Dedifferentiated amniotic fluid mesenchymal stem cell (primary cell): ENCODE data around the gene ARHGAP45.
"Not testable (repeated sequence)": the region's sequence is repeated elsewhere in the genome, so short reads cannot be mapped to it uniquely, and the experiment has no call there.

Experiments
- DNase-seq: peaks from one replicate; pipeline ENCODE4 v3.0.0-alpha.2; 2016; ENCODE audit errors: extremely low spot score

Gene ARHGAP45

DNA sequence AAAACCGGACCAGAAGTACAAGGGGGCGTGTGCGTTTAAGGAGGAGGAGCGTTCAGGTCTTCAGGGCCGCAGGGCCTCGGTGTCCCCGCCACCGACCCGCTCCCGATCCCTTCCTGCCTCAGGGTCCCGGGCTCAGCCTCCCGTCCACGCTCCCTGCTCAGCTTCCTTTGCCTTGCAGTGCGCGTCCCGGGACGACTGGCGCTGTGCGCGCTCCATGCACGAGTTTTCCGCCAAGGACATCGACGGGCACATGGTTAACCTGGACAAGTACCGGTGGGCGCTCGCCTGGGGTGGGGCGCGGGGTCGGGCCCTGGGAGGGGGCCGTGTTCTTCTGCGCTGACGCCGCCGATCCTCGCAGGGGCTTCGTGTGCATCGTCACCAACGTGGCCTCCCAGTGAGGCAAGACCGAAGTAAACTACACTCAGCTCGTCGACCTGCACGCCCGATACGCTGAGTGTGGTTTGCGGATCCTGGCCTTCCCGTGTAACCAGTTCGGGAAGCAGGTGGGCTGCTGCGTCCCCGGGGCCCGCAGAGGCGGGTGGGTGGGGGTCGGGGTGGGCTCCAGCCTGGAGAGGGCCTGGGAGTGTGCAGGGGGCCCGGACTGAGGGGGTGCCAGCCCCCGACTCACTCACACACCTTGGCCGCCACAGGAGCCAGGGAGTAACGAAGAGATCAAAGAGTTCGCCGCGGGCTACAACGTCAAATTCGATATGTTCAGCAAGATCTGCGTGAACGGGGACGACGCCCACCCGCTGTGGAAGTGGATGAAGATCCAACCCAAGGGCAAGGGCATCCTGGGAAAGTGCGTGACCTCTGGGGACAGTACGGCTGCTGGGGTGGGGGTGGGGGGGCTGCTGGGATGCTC lies 38.3 kb downstream of the ARHGAP45 start:
- DNase-seq, result peak; percentile 16

GRCh38 chr19:1105873-1106840 lies 39.2 kb downstream of the ARHGAP45 start:
- no peak for DNase-seq

DNA sequence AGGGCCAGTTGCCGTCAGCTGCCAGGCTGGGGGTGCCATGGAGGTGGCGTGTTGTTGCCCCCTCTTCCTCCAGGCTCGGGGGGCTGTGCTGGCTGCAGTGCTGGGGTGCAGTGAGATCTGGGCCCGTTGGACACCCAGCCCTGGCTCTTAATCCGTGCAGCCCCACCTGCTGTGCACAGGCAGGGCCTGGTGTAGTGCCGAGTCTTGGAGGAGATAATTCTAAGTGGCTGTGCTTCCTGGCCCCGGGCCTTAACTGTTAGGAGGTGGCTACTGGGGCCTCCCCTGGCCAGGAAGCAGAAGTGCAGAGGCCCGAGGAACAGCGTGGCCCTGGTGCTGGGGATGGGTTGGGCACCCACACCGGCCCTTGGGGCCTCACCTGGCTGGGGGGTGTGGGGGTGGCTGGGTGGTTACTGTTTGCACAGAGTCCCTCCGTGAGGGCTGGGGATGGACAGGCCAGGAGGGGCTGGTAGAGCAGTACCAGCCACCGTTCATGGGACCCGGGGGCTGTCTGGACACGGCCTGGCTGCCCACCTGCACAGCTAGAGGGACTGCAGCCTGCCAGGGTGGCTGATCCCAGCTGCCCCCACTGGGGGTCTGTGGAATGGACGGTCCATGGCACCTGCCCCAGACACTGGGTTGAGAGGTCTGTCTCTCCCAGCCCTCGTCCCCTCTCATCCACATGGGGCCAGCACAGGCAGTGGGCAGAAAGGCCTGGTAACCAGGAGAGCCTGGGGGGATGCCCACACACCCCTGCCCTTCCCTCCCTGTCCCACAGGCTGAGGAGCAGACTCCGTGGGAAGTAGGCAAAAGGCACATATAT lies 40.1 kb downstream of the ARHGAP45 start:
- no peak for DNase-seq

- DNase-seq, result no peak
These were observed 40.8 kb downstream of the ARHGAP45 start for GRCh38 chr19:1107661-1108261.

GRCh38 chr19:1108291-1109031 lies 41.5 kb downstream of the ARHGAP45 start:
- no peak for DNase-seq

- no peak for DNase-seq
These were observed 42.1 kb downstream of the ARHGAP45 start for GRCh38 chr19:1109032-1109551.

DNA sequence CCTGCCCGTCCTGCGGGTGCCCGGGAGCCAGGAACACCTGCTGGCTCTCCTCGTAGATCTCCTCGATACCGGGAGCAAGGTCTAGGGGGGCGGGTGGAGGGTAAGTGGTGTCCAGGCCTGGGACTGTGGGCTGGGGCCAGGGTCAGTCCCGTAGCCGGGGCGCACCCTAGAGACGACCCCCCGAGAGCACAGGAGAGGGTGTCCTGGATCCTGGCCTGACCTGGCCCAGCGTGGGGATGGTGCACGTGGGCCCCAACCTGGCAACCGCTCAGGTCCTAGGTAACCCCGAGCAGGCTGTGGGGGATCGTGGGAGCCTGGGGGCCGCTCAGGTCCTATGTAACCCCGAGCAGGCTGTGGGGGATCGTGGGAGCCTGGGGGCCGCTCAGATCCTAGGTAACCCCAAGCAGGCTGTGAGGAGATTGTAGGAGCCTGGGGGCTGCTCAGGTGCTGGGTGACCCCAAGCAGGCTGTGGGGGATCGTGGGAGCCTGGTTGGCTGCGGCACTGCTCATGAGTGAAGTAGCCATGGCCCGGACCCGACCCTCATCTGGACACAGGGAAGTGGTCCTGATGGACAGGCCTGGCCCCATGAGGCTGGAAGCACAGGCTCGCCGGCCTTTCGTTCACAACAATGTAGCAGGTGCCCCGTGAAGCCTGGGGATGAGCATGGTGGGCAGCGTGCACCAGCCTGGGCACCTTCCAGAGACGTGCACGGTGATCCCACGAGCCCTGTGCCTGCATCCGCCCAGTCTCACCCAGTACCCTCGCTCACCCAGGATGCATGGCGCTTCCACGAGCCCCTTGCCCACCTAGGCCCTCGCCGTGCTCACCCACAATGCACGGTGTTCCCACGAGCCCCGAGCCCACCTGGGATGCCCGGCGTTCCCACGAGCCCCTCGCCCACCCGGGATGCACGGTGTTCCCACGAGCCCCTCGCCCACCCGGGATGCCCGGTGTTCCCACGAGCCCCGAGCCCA lies 43.0 kb downstream of the ARHGAP45 start:
- DNase-seq, result no peak

DNA sequence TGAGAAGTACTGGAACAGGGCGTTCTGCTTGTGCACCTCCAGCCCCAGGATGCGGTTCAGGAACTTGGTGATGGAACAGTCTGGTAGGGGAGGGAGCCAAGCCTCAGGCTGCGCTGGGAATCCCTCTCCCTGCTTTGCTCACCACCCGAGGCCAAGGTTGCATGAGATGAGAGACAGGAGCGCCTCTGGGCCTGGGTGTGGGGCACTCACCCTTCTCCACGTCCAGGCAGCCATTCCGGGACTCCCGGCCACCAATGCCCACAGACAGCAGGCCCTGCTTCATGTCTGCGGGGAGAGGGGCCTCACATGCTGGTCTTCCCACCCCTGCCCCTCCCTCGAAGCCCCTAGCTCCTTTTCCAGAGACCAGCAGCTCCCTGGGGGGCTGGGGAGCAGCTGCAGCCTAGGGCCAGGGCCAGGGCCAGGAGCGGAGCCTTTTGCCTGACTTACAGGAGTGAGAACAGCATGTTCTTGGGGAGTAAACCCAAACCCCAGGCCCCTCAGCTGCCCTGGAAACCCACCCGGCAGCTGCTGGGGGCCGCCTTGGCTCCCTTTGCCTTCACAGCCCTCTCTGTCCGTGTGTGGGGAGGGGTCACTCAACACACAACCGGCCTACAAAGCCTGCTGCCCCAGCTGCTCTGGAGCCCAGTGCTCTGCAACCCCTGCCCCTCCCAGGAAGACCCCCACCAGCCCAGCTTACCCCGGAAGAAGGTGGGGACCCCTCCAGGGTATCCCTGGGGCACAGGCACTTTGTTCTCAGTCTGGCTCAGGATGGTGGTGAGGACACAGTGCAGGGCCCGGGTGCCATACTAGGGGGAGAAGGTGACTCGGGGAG lies 44.1 kb downstream of the ARHGAP45 start:
- no peak for DNase-seq

- DNase-seq, result no peak
These were observed 44.8 kb downstream of the ARHGAP45 start for GRCh38 chr19:1111641-1112267.

DNA sequence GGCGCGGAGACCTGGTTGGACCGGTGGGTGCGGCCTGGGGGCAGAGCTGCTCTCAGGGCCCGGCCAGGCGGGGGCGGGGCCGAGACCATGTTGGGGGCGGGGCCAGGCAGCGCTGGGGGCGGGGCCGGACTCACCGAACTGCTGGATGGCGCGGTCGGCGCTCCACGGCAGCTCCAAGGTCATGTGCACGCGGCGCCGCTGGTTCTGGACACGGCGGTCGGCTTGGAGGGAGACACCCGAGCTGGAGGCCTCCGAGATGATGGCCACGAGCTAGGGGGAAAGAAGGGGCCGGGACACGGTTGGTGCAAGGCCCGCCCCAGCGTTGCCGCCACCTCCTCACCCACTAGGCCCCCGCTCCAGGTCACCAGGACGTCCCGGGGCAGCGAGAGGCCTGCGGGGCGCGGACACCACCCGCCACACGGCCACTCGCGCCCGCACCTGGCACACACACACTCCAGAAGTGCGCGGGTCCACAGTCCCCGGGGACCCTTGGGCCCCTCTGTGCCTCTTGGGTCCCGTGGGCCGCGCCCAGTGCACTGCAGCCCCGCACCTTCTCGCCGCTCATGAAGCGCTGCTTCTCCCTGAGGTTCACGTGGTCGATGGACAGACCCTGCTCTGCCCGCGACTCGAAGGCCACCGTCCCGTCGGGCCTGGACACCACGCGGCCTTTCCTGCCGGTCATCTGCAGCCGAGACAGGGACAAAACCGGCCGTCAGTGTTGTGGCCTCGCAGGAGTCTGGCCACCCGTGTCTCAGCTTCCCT lies 45.5 kb downstream of the ARHGAP45 start:
- DNase-seq, result no peak

GRCh38 chr19:1113030-1113985 lies 46.3 kb downstream of the ARHGAP45 start:
- DNase-seq, result peak; percentile 85

DNA sequence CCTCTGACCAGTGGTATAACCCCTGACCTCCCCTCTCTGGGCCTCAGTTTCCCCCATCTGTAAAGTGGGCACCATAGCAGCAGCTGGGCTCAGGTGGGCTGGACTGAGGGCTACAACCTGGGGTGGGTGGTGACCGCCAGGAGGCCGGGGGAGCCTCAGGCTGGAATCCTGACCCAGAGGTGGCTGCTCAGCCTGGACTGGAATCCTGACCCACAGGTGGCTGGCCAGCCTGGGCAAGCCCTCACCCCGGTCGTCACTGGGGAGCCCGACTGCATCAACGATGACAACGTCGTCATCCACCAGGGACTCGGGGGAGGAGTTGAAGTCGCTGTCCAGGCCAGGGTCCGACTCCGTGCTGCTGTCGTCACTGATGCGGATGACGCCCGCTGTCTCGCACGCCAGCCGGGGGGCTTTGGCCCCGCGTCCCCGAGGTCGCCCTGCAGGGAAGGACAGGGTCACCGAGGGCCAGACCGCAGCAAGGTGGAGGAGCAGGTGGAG lies 47.1 kb downstream of the ARHGAP45 start:
- no peak for DNase-seq

DNA sequence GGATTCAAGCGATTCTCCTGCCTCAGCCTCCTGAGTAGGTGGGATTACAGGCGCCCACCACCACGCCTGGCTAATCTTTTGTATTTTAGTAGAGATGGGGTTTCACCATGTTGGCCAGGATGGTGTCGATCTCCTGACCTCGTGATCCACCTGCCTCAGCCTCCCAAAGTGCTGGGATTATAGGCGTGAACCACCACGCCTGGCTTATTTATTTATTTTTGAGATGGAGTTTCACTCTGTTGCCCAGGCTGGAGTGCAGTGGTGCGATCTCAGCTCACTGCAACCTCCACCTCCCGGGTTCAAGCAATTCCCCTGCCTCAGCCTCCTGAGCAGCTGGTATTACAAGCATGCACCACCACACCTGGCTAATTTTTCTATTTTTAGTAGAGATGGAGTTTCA lies 47.8 kb downstream of the ARHGAP45 start:
- DNase-seq, result not testable (repeated sequence)

DNA sequence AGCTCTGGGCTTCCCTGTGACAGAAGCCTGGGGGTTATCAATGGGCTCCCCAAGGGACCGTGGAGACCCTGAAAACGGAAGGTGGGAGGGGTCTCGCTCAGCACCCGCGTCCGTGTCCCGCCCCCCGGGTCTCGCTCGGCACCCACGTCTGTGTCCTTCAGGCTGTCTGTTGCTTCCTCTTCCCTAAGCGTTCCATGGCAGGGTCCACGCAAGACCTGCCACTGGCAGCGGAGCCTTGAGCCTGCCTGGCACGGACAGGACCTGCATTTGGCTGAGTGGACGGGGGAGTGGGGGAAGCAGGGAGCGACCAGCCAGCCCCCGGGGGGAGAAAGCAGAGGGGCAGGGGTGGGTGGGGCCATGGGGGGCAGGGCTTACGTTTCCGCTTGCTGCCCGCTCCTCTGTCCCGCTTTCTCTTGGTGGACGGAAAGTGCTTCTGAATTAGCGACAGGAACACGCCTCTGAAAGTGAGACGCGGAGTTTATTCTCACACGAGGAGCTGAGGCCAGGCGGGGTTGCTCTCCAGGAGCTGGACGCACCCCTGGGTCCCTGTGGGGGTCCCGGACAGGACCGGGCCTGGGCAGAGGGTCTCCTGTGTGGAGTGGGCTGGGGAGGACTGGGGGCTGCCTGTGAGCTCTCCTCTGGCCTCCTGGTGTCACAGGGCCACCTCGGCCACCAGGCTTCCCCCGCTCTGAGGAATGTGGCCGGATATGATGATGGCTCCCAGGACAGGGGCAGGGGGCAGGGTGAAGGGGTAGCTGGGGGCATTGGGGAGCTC lies 48.9 kb downstream of the ARHGAP45 start:
- DNase-seq, result no peak
